GM19035 (cell line): ENCODE measurements around the gene RTL1.

Source experiments
- ATAC-seq: cut with Tn5 transposase; IDR thresholded peaks from one replicate; pipeline ENCODE4 v1.9.1; 2021; ENCODE audit not compliant: unreplicated experiment

RTL1 gene

GRCh38 chr14:100836311-100836805 is 67.2 kb downstream of the RTL1 start:
- ATAC-seq, result no peak

DNA sequence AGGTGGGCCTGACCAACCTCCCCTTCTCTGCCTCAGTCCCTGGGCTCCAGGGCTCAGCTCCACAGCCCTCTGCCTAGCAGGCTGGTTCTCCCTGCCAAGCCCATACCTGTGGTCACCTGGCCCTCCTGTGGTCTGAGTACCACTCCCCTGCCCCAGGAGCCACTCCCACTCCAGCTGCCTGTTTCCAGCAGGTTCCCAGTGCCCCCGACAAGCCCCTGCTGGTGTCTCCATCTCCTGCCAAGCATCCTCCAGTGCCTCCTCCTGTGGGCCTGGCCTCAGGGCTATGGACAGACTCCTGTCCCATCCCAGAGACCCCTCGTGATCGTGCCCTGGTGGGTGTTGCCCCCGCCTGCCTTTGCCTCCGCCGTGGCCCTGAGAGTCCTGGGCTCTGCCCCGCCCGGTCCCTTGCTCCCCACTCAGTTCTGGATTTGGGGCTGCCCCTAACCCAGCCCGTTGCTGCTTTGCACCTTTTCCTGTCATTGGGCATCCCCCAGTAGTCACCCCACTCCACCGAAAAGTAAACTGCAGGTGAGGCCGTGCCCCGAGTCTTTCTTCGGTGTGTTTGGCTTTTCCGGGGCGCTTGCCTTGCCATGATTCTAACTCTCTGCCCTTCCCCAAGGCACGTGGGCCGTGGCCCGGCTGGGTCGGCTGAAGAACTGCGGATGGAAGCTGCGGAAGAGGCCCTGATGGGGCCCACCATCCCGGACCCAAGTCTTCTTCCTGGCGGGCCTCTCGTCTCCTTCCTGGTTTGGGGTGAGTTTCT is 67.8 kb downstream of the RTL1 start:
- ATAC-seq, result no peak

GRCh38 chr14:100834794-100835547 is 68.6 kb downstream of the RTL1 start:
- no peak for ATAC-seq

DNA sequence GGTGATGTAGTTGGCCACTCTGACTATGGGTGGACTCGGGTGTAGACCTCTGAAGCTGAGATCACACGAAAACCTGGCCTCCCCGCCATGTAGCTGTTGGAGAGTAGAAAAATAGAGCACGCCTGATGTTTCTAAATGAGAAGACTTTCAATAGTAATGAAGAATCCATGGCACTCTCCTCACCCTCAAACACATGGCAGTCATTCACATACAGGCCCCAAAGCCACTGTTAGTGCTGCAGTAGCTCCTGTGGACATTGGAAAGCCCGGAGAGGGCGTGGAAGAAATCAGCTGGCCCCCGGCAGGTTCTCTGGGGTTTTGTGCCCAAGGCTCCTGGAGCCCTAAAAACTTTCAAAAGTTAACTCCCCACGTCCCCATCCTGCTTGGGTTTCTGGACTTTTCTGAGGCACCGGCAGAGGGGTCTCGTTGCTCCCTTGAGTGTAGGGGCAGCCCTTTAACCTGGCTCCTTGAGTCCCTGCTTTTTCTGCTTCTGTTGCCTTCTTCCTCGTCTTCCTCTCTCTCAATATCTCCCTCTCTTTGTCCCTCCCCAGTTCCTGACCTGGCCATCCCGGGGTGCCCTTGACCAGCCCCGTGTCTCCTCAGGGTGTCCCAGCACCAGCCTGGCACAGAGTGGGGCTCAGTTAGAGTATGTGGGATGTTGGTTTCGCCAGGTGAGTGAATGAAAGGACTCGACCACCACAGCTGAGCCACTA is 69.3 kb downstream of the RTL1 start:
- ATAC-seq, result no peak

GRCh38 chr14:100832311-100832960 is 71.1 kb downstream of the RTL1 start:
- ATAC-seq, result no peak

GRCh38 chr14:100830681-100831080 is 72.8 kb downstream of the RTL1 start:
- ATAC-seq, result no peak
